HepG2 (cell line): ENCODE data around the gene MAPK7.

Source experiments
- ATF1 ChIP-seq: IDR thresholded peaks from 2 replicates; pipeline ENCODE4 v1.6.1; 2016; ENCODE audit warnings: mild to moderate bottlenecking, control low read depth
- MXI1 ChIP-seq: IDR thresholded peaks from 3 replicates; pipeline ENCODE4 v1.6.1; 2012; ENCODE audit warnings: low read depth, low read length, inconsistent platforms, borderline replicate concordance
- POLR2AphosphoS5 ChIP-seq: IDR thresholded peaks from 2 replicates; pipeline ENCODE4 v1.6.1; 2012; ENCODE audit warnings: low read depth, low read length
- ZNF326 ChIP-seq: sonication (generic); formaldehyde crosslinking; IDR thresholded peaks from 2 replicates; pipeline ENCODE4 v1.4.0; 2020; ENCODE audit warnings: missing genetic modification reagents, borderline replicate concordance
- ZNF589 ChIP-seq: sonication (generic); formaldehyde crosslinking; conservative IDR thresholded peaks from 2 replicates; pipeline ENCODE4 v1.8.0; 2022; ENCODE audit warnings: mild to moderate bottlenecking, moderate library complexity, missing genetic modification reagents
- TF ChIP-seq, protein P1 (sequence below), 2 experiments: fragments of 450-650 bp in 1 of 2; sonication (generic) in 1 of 2; formaldehyde crosslinking; IDR thresholded peaks; 2 replicates each; pipeline versions ENCODE4 v1.5.0 to v1.8.0; 2020 to 2022; ENCODE audit warnings: mild to moderate bottlenecking in 1 of 2, missing genetic modification reagents in 1 of 2
- TF ChIP-seq, protein P2 (sequence below): IDR thresholded peaks from 2 replicates; pipeline ENCODE4 v1.6.1; 2012; ENCODE audit warnings: low read depth, low read length, improper control_type of control experiment

DNA sequence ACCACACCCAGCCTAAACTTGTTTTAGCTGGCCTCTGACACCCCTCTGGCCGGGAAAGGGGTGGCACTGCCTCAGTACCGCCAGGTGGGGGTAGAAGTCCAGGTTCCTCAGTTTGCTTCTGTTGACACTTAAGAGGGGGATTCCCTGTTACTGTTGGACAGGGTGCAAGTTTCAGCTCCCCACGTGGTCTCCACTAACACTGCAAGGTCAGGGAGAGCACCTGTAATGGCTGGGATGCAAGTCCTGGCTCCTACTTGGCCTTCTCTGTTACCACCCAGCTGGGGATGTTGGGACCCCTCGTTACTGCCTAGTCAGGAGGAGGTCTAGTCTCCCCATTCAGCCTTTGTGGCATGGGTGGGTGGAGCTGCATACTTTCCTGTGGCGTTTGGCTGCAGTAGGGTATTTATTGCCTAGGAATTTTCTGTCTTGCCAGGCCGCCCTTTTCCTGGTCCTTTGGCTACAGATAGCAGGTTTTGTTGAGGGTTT is 19.3 kb downstream of the MAPK7 start:
- TF ChIP-seq ZNF589 (CRISPR knock-in tag) (no peak), POLR2AphosphoS5 (no peak), MXI1 (peak; percentile 41; the same call in 1 of the 3 replicates), ZNF326 (CRISPR knock-in tag) (no peak), ATF1 (no peak)
- TF ChIP-seq, protein P1, sequence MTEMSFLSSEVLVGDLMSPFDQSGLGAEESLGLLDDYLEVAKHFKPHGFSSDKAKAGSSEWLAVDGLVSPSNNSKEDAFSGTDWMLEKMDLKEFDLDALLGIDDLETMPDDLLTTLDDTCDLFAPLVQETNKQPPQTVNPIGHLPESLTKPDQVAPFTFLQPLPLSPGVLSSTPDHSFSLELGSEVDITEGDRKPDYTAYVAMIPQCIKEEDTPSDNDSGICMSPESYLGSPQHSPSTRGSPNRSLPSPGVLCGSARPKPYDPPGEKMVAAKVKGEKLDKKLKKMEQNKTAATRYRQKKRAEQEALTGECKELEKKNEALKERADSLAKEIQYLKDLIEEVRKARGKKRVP (CRISPR knock-in tag; IDR thresholded peaks at IDR 0.05), result no peak
- TF ChIP-seq, protein P2, sequence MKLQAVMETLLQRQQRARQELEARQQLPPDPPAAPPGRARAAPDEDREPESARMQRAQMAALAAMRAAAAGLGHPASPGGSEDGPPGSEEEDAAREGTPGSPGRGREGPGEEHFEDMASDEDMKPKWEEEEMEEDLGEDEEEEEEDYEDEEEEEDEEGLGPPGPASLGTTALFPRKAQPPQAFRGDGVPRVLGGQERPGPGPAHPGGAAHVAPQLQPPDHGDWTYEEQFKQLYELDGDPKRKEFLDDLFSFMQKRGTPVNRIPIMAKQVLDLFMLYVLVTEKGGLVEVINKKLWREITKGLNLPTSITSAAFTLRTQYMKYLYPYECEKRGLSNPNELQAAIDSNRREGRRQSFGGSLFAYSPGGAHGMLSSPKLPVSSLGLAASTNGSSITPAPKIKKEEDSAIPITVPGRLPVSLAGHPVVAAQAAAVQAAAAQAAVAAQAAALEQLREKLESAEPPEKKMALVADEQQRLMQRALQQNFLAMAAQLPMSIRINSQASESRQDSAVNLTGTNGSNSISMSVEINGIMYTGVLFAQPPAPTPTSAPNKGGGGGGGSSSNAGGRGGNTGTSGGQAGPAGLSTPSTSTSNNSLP, result no peak
